Natural killer cell treated with Interleukin-12 subunit alpha and Interleukin-12 subunit beta and Interleukin-15 and Interleukin-18, amount 100 ng/mL, for 72 hours (primary cell): Measurements from ENCODE around the gene CRHR2. TPM values are rescaled to one million over a fixed set of nuclear protein-coding genes. Genes with fewer than 3 reads are reported as not detected.
A peak's percentile ranks its signal among the peaks of the same experiment; 100 is the strongest.
"Not testable (repeated sequence)": the region's sequence is repeated elsewhere in the genome, so short reads cannot be mapped to it uniquely, and the experiment has no call there.

Source experiments
- ATAC-seq, 2 donors: fragments of 150-1000 bp; cut with Tn5 transposase in 1 of 2; sonication (Bioruptor Pico), chemical (Tn5 transposase) in 1 of 2; 2 replicates each; pipeline ENCODE4 v1.10.0; 2021
- DNase-seq: peaks from one replicate; pipeline ENCODE4 v3.0.0; 2022; ENCODE audit warnings: low spot score
- H3K27ac Mint-ChIP-seq, 2 donors: 1 replicate in 1 of 2; 2 replicates in 1 of 2; pipeline ENCODE4 v1.8.0; 2022; ENCODE audit warnings: mixed read lengths in 2 of 2, mild to moderate bottlenecking in 1 of 2, moderate library complexity in 1 of 2
- H3K27me3 Mint-ChIP-seq, 2 donors: 1 replicate in 1 of 2; 2 replicates in 1 of 2; pipeline ENCODE4 v1.8.0; 2022; ENCODE audit warnings: mixed read lengths in 2 of 2
- H3K36me3 Mint-ChIP-seq: one replicate; pipeline ENCODE4 v1.8.0; 2022; ENCODE audit warnings: mixed read lengths
- H3K4me1 Mint-ChIP-seq, 2 donors: 1 replicate in 1 of 2; 2 replicates in 1 of 2; pipeline ENCODE4 v1.8.0; 2022; ENCODE audit warnings: low read depth in 2 of 2, mixed read lengths in 2 of 2, mild to moderate bottlenecking in 1 of 2
- H3K4me3 Mint-ChIP-seq: one replicate; pipeline ENCODE4 v1.8.0; 2022; ENCODE audit warnings: mixed read lengths
- H3K9me3 Mint-ChIP-seq: 2 replicates; pipeline ENCODE4 v1.8.0; 2022; ENCODE audit warnings: mixed read lengths
- total RNA-seq, 2 donors: library from RNA; stranded (reverse); gene quantifications; one replicate each; pipeline ENCODE4 v1.2.3, GENCODE V29; 2022

The CRHR2 gene
- not detected for total RNA-seq

DNA sequence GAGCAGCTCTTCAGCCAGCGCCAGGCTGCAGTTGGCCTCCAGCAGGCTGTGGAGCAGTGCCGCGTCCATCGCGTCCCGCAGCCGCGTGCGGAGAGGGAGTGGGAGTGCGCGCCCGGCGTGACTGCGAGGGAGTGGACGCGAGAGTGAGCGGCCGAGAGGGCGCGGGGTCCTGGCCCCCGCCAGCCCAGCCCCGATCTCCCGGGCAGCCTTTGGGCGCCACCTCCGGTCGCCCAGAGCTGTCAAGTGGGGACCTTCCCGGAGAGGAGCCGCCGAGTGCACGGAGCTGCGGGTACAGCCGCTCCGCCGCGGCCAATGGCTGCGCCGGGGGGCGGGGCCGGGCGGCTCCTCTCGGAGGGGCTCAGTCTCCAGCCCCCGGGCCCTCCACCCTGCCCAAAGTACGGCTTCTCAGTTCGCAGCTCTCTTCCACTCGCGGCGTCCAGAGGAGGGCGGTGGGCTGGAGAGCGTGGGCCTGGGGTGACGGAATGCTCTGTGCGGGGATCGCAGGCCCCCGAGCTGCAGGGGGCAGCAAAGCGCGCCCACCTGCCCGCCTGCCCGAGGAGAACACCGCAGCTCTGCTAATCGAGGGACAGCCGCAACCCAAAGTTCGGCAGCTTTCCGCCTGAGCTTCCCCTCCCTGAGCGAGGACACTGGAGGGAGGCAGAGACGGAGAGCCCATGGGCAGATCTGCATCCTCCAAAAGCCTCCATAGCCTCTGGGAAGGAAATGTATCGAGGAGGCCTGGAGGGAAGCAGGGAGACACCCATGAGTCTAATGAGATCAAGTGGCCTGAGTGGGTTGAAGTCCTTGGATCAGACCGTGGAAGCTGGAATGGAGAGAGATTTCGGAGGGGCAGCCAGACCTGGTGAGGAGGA lies at the start of gene CRHR2:
TSS of gene CRHR2 (minus strand) at position 245 of the 872 bp plus-strand sequence. CDS start at position 69, 176 bp downstream.
- H3K4me3 Mint-ChIP-seq, result peak within 1 kb of the TSS; percentile 75
- H3K27me3 Mint-ChIP-seq, result peaks cover 39 to 43% of the 10 kb centered on the region in 2 donors
- DNase-seq (no peak), ATAC-seq (peak; percentile 64 to 75)
- H3K27ac Mint-ChIP-seq, result no peak within 1 kb of the TSS
- H3K9me3 Mint-ChIP-seq, result no peaks in the 10 kb centered on the region
- no peaks in the 10 kb centered on the region for H3K36me3 Mint-ChIP-seq
- H3K4me1 Mint-ChIP-seq, result peaks cover 4 to 9% of the 10 kb centered on the region in 2 donors

DNA sequence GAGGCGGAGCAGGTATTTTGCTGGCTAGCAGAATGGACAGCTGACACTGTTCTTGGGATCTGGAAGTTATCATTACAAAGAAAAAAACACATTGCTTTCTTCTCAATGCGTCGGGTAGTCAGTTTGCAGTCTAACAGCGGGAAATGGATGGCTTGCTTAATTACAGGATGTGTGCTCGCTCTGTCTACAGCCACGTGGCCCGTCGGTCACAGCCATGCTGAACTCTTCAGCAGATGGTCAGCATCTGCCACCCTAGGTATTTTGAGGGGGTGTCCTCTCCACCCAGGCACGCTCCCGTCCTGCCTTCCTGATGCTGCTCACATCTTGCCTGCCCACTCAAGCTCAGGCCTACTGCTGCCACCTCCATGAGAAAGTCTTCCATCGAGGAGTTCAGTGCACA lies 49.3 kb upstream of the CRHR2 start:
- ATAC-seq (no peak), DNase-seq (no peak)
- no peak overlapping the region for H3K4me3 Mint-ChIP-seq
- H3K4me1 Mint-ChIP-seq, result peaks cover 20 to 24% of the 10 kb centered on the region in 2 donors
- no peaks in the 10 kb centered on the region for H3K9me3 Mint-ChIP-seq
- no peaks in the 10 kb centered on the region for H3K27me3 Mint-ChIP-seq
- no peaks in the 10 kb centered on the region for H3K36me3 Mint-ChIP-seq
- no peak overlapping the region for H3K27ac Mint-ChIP-seq

GRCh38 chr7:30730996-30731395 lies 48.7 kb upstream of the CRHR2 start:
- H3K4me3 Mint-ChIP-seq, result no peak overlapping the region
- ATAC-seq (no peak), DNase-seq (no peak)
- H3K36me3 Mint-ChIP-seq, result no peaks in the 10 kb centered on the region
- no peaks in the 10 kb centered on the region for H3K27me3 Mint-ChIP-seq
- no peaks in the 10 kb centered on the region for H3K9me3 Mint-ChIP-seq
- H3K4me1 Mint-ChIP-seq, result peaks cover 20 to 25% of the 10 kb centered on the region in 2 donors
- no peak overlapping the region for H3K27ac Mint-ChIP-seq

- H3K9me3 Mint-ChIP-seq, result no peaks in the 10 kb centered on the region
- H3K27me3 Mint-ChIP-seq, result no peaks in the 10 kb centered on the region
- DNase-seq (no peak), ATAC-seq (no peak)
- H3K4me3 Mint-ChIP-seq, result no peak overlapping the region
- no peak overlapping the region for H3K27ac Mint-ChIP-seq
- H3K36me3 Mint-ChIP-seq, result no peaks in the 10 kb centered on the region
- H3K4me1 Mint-ChIP-seq, result peaks cover 22 to 29% of the 10 kb centered on the region in 2 donors
Measured at GRCh38 chr7:30730097-30730496, 47.8 kb upstream of the CRHR2 start.

DNA sequence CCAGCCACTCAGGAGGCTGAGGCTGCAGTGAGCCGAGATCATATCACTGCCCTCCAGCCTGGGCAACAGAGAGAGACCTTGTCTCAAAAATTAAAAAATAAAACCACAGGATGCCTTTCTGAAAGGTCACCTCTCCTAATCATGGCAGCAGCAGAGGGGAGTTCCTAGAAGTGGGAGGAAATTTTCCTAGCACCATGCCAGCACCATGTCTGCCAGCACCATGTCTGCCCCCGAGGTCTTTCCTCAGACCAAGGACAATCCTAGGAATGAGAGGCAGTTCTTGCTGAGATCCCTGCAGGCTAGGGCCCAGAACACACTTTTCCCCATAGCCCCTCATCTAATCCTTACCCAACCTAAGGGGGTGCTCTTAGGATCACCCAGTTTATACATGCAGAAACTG lies 47.4 kb upstream of the CRHR2 start:
- Mint-ChIP-seq H3K9me3 (no peaks in the 10 kb centered on the region), H3K4me3 (no peak overlapping the region), H3K27me3 (no peaks in the 10 kb centered on the region), H3K4me1 (peaks cover 22 to 29% of the 10 kb centered on the region in 2 donors), H3K27ac (no peak overlapping the region), H3K36me3 (no peaks in the 10 kb centered on the region)
- ATAC-seq (no peak), DNase-seq (no peak)

- Mint-ChIP-seq H3K9me3 (no peaks in the 10 kb centered on the region), H3K36me3 (no peaks in the 10 kb centered on the region), H3K4me1 (peaks cover 22 to 29% of the 10 kb centered on the region in 2 donors), H3K27ac (peak overlapping the region; percentile 42 to 70), H3K4me3 (peak overlapping the region; percentile 34), H3K27me3 (no peaks in the 10 kb centered on the region)
- no peak for DNase-seq
- ATAC-seq, result no peak
Measured at GRCh38 chr7:30728591-30729100, 46.4 kb upstream of the CRHR2 start.

GRCh38 chr7:30727061-30727945 lies 45.0 kb upstream of the CRHR2 start:
- ATAC-seq, result peak; percentile 71 to 77
- peaks cover 22 to 29% of the 10 kb centered on the region in 2 donors for H3K4me1 Mint-ChIP-seq

GRCh38 chr7:30726296-30727006 lies 44.2 kb upstream of the CRHR2 start:
- H3K4me3 Mint-ChIP-seq, result peak overlapping the region; percentile 63
- H3K27ac Mint-ChIP-seq, result peak overlapping the region; percentile 70 to 78
- ATAC-seq (no peak), DNase-seq (no peak)
- peaks cover 22 to 29% of the 10 kb centered on the region in 2 donors for H3K4me1 Mint-ChIP-seq
- H3K9me3 Mint-ChIP-seq, result no peaks in the 10 kb centered on the region
- H3K36me3 Mint-ChIP-seq, result no peaks in the 10 kb centered on the region
- H3K27me3 Mint-ChIP-seq, result no peaks in the 10 kb centered on the region

More at GRCh38 chr7:30727061-30727945, 45.0 kb upstream of the CRHR2 start:
- Mint-ChIP-seq H3K36me3 (no peaks in the 10 kb centered on the region), H3K4me3 (peak overlapping the region; percentile 63), H3K27me3 (no peaks in the 10 kb centered on the region), H3K9me3 (no peaks in the 10 kb centered on the region), H3K27ac (peak overlapping the region; percentile 70 to 78)
- no peak for DNase-seq

DNA sequence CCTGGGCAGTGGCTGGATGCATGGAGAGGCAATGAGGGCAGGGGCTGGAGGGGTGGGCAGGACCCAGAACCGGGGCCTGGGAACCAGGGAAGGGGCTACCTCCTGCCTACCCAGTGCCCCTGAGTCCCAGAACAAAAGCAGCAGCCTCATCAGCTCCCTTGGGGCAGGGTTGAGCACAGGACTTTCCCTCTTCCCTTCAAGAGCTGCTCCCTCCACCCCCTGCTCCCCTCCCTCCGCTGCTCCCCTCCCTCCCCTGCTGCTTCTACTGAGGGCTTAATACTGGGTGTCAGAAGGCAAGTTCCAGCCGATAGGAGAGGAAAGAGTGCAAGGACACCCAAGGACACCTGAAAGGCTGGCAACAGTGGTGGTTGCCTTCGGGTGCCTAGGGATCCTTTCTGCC lies 41.5 kb upstream of the CRHR2 start:
- DNase-seq (no peak), ATAC-seq (no peak)
- H3K27me3 Mint-ChIP-seq, result no peaks in the 10 kb centered on the region
- no peak overlapping the region for H3K27ac Mint-ChIP-seq
- peaks cover 12% of the 10 kb centered on the region for H3K36me3 Mint-ChIP-seq
- H3K4me3 Mint-ChIP-seq, result no peak overlapping the region
- peaks cover 19 to 26% of the 10 kb centered on the region in 2 donors for H3K4me1 Mint-ChIP-seq
- H3K9me3 Mint-ChIP-seq, result peaks cover 6% of the 10 kb centered on the region

GRCh38 chr7:30722671-30723070 lies 40.4 kb upstream of the CRHR2 start:
- peaks cover 10% of the 10 kb centered on the region for H3K9me3 Mint-ChIP-seq
- H3K27me3 Mint-ChIP-seq, result no peaks in the 10 kb centered on the region
- H3K36me3 Mint-ChIP-seq, result peaks cover 23% of the 10 kb centered on the region
- H3K4me1 Mint-ChIP-seq, result peaks cover 12 to 16% of the 10 kb centered on the region in 2 donors
- no peak for ATAC-seq
- H3K27ac Mint-ChIP-seq, result no peak overlapping the region
- no peak overlapping the region for H3K4me3 Mint-ChIP-seq
- no peak for DNase-seq

DNA sequence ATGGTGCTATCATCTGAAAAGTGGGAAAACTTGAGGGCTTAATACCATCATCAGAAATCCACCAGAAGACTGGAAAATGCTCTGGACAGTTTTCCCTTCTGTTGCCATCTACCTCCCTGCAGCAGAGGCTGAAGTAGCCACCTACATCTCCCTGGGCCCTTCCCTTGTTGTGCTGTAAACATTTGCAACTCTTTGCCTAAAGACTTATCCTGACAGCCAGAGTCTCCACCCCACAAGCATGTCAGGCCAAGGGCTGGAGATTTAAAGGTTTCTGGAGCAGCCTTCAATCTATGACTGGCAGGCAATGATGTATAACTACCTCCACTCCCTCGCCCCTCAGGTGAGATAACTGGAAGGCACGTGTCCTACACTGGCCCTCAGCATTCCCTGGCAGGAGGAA lies 39.9 kb upstream of the CRHR2 start:
- H3K27me3 Mint-ChIP-seq, result no peaks in the 10 kb centered on the region
- H3K27ac Mint-ChIP-seq, result no peak overlapping the region
- H3K36me3 Mint-ChIP-seq, result peaks cover 26% of the 10 kb centered on the region
- H3K4me3 Mint-ChIP-seq, result no peak overlapping the region
- peaks cover 7 to 11% of the 10 kb centered on the region in 2 donors for H3K4me1 Mint-ChIP-seq
- no peak for DNase-seq
- ATAC-seq, result no peak
- H3K9me3 Mint-ChIP-seq, result peaks cover 13% of the 10 kb centered on the region

GRCh38 chr7:30721211-30721610 lies 39.0 kb upstream of the CRHR2 start:
- DNase-seq (no peak), ATAC-seq (no peak)
- Mint-ChIP-seq H3K4me3 (no peak overlapping the region), H3K36me3 (peaks cover 30% of the 10 kb centered on the region), H3K27me3 (no peaks in the 10 kb centered on the region), H3K9me3 (peaks cover 16% of the 10 kb centered on the region), H3K4me1 (peaks cover 2 to 6% of the 10 kb centered on the region in 2 donors), H3K27ac (no peak overlapping the region)

DNA sequence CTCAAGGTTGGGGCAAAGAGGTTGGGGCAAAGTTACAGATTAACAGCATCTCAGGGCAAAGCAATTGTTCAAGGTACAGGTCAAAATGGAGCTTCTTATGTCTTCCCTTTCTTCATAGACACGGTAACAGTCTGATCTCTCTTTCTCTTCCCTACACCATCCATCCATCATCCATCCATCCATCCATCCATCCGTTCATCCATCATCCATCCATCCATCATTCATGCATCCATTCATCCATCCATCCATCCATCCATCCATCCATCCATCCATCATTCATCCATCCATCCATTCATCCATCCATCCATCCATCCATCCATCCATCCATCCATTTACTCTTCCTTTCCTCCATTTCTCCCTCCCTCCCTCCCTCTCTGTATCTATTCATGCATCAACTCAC lies 37.2 kb upstream of the CRHR2 start:
- H3K4me1 Mint-ChIP-seq, H3K4me3 Mint-ChIP-seq, DNase-seq, H3K27me3 Mint-ChIP-seq, ATAC-seq, H3K27ac Mint-ChIP-seq: not testable (repeated sequence)
- H3K9me3 Mint-ChIP-seq, result peaks cover 16% of the 10 kb centered on the region
- H3K36me3 Mint-ChIP-seq, result peaks cover 30% of the 10 kb centered on the region
